A549 (cell line): ENCODE results near the gene C19orf33. TPM values are rescaled to one million over a fixed set of nuclear protein-coding genes. Genes with fewer than 3 reads are reported as not detected.

ENCODE experiments used
- ATAC-seq, 2 experiments: fragments of 200-7000 bp in 1 of 2; fragments of >200 bp in 1 of 2; cut with Nextera tagmentation in 1 of 2; cut with Tn5 transposase in 1 of 2; 3 replicates each; pipeline versions ENCODE4 v1.8.0 to v1.9.1; 2018 to 2020; ENCODE audit warnings: mild to moderate bottlenecking in 1 of 2, moderate library complexity in 1 of 2
- CTCF ChIA-PET: fragments of 300-600 bp; sonication (Branson Sonifier 250); formaldehyde crosslinking; extraction: SDS; loops from one replicate; lab custom pipeline; 2021; ENCODE audit warnings: antibody characterized with exemption, inconsistent platforms; lab: Yijun Ruan, JAX
- POLR2A ChIA-PET: fragments of 350-600 bp; formaldehyde crosslinking; extraction: SDS; loops from one replicate; lab custom pipeline; 2021; ENCODE audit warnings: antibody characterized with exemption, inconsistent platforms; lab: Yijun Ruan, JAX
- DNase-seq, 2 experiments: peaks; one replicate each; pipeline versions ENCODE4 v3.0.0 to v3.0.0-alpha.2; 2011 to 2016; ENCODE audit warnings: low read depth in 1 of 2, low spot score in 1 of 2
- FAIRE-seq: peaks from 2 replicates; lab custom pipeline; 2011; peaks lifted over from hg19 to GRCh38; lab: Jason Lieb, UNC
- H3K27ac ChIP-seq, 2 experiments: fragments of >200 bp; sonication (Bioruptor Twin); formaldehyde crosslinking; 3 replicates each; pipeline ENCODE4 v1.5.1; 2016 to 2017
- H3K4me1 ChIP-seq: fragments of >200 bp; sonication (Bioruptor Twin); formaldehyde crosslinking; 3 replicates; pipeline ENCODE4 v1.6.1; 2016
- H3K4me2 ChIP-seq: fragments of >200 bp; sonication (Bioruptor Twin); formaldehyde crosslinking; 3 replicates; pipeline ENCODE4 v1.6.1; 2016
- H3K4me3 ChIP-seq: fragments of >200 bp; sonication (Bioruptor Twin); formaldehyde crosslinking; 3 replicates; pipeline ENCODE4 v1.5.1; 2016
- H3K9me3 ChIP-seq: fragments of >200 bp; sonication (Bioruptor Twin); formaldehyde crosslinking; 3 replicates; pipeline ENCODE4 v1.6.1; 2016
- BCL3 ChIP-seq: fragments of >200 bp; sonication (Bioruptor Twin); formaldehyde crosslinking; IDR thresholded peaks from 3 replicates; pipeline ENCODE4 v1.6.1; 2016
- CEBPB ChIP-seq, 2 experiments: fragments of >200 bp in 1 of 2; sonication (Bioruptor Twin) in 1 of 2; formaldehyde crosslinking in 1 of 2; IDR thresholded peaks; 2 replicates each; pipeline ENCODE4 v1.6.1; 2012 to 2016
- CHD2 ChIP-seq: fragments of 150-350 bp; IDR thresholded peaks from 2 replicates; pipeline ENCODE4 v1.6.1; 2014; ENCODE audit warnings: low read length; ENCODE audit not compliant: partially characterized antibody
- EHF ChIP-seq: fragments of 250-450 bp; sonication (Bioruptor Pico); IDR thresholded peaks from 2 replicates; pipeline ENCODE4 v1.5.0; 2020; ENCODE audit warnings: mild to moderate bottlenecking
- EHMT2 ChIP-seq: fragments of 200-600 bp; sonication (generic); IDR thresholded peaks from 2 replicates; pipeline ENCODE4 v1.6.1; 2016; ENCODE audit warnings: antibody characterized with exemption, low read depth, mild to moderate bottlenecking, moderate library complexity
- ELK1 ChIP-seq: fragments of 150-350 bp; IDR thresholded peaks from 2 replicates; pipeline ENCODE4 v1.6.1; 2014; ENCODE audit warnings: low read depth, mild to moderate bottlenecking, low read length
- EP300 ChIP-seq, 2 experiments: fragments of >200 bp; sonication (Bioruptor Twin); formaldehyde crosslinking; IDR thresholded peaks; 2 replicates in 1 of 2; 3 replicates in 1 of 2; pipeline ENCODE4 v1.6.1; 2016 to 2017
- ESRRA ChIP-seq: fragments of 150-350 bp; IDR thresholded peaks from 2 replicates; pipeline ENCODE4 v1.6.1; 2014; ENCODE audit warnings: mild to moderate bottlenecking, low read length, borderline replicate concordance
- FOSL2 ChIP-seq, 2 experiments: fragments of 450-650 bp in 1 of 2; fragments of >200 bp in 1 of 2; sonication (Bioruptor Twin) in 1 of 2; formaldehyde crosslinking; IDR thresholded peaks; 2 replicates each; pipeline versions ENCODE4 v1.5.0 to v1.6.1; 2016 to 2020; ENCODE audit warnings: mild to moderate bottlenecking in 1 of 2, moderate library complexity in 1 of 2
- FOXS1 ChIP-seq: fragments of 250-450 bp; sonication (Bioruptor Pico); IDR thresholded peaks from 2 replicates; pipeline ENCODE4 v1.5.0; 2020; ENCODE audit warnings: mild to moderate bottlenecking, moderate library complexity
- GATA3 ChIP-seq: IDR thresholded peaks from 2 replicates; pipeline ENCODE4 v1.6.1; 2012; ENCODE audit warnings: borderline replicate concordance
- HMGXB4 ChIP-seq: fragments of 250-450 bp; sonication (Bioruptor Pico); IDR thresholded peaks from 2 replicates; pipeline ENCODE4 v1.5.0; 2021; ENCODE audit warnings: mild to moderate bottlenecking, moderate library complexity, borderline replicate concordance
- HOXA7 ChIP-seq: fragments of 250-450 bp; sonication (Bioruptor Pico); IDR thresholded peaks from 2 replicates; pipeline ENCODE4 v1.5.0; 2020; ENCODE audit warnings: mild to moderate bottlenecking, moderate library complexity
- HOXB13 ChIP-seq: fragments of 250-450 bp; sonication (Bioruptor Pico); IDR thresholded peaks from 2 replicates; pipeline ENCODE4 v1.5.0; 2020; ENCODE audit warnings: low read depth, mild to moderate bottlenecking, moderate library complexity
- HOXB5 ChIP-seq: fragments of 250-450 bp; sonication (Bioruptor Pico); IDR thresholded peaks from 2 replicates; pipeline ENCODE4 v1.5.0; 2020; ENCODE audit warnings: mild to moderate bottlenecking, moderate library complexity
- JUN ChIP-seq, 2 experiments: fragments of >200 bp; sonication (Bioruptor Twin); formaldehyde crosslinking; IDR thresholded peaks; 2 replicates in 1 of 2; 3 replicates in 1 of 2; pipeline ENCODE4 v1.6.1; 2016 to 2017
- JUNB ChIP-seq: fragments of >200 bp; sonication (Bioruptor Twin); formaldehyde crosslinking; IDR thresholded peaks from 2 replicates; pipeline ENCODE4 v1.6.1; 2016
- KDM5A ChIP-seq: fragments of 200-600 bp; sonication (generic); IDR thresholded peaks from 2 replicates; pipeline ENCODE4 v1.6.1; 2016; ENCODE audit warnings: antibody characterized with exemption, mild to moderate bottlenecking
- MAFK ChIP-seq: fragments of 450-650 bp; IDR thresholded peaks from 2 replicates; pipeline ENCODE4 v1.6.1; 2014; ENCODE audit not compliant: partially characterized antibody
- MAX ChIP-seq: IDR thresholded peaks from 2 replicates; pipeline ENCODE4 v1.6.1; 2012
- MYC ChIP-seq: IDR thresholded peaks from 2 replicates; pipeline ENCODE4 v1.6.1; 2012; ENCODE audit warnings: mild to moderate bottlenecking, inconsistent platforms, low read length, improper control_type of control experiment, borderline replicate concordance
- NPAS2 ChIP-seq: fragments of 250-450 bp; sonication (Bioruptor Pico); IDR thresholded peaks from 2 replicates; pipeline ENCODE4 v1.8.0; 2022; ENCODE audit warnings: mild to moderate bottlenecking, moderate library complexity, borderline replicate concordance
- NR3C1 ChIP-seq: fragments of >200 bp; sonication (Bioruptor Twin); formaldehyde crosslinking; IDR thresholded peaks from 3 replicates; pipeline ENCODE4 v1.6.1; 2017
- PBX3 ChIP-seq: IDR thresholded peaks from 2 replicates; pipeline ENCODE4 v1.6.1; 2012
- PHF8 ChIP-seq: fragments of 200-600 bp; sonication (generic); IDR thresholded peaks from 2 replicates; pipeline ENCODE4 v1.6.1; 2016; ENCODE audit warnings: low read depth, mild to moderate bottlenecking, antibody characterized with exemption, moderate library complexity, borderline replicate concordance
- RAD21 ChIP-seq, 2 experiments: fragments of >200 bp in 1 of 2; sonication (Bioruptor Twin) in 1 of 2; formaldehyde crosslinking in 1 of 2; IDR thresholded peaks in 1 of 2; conservative IDR thresholded peaks in 1 of 2; 2 replicates in 1 of 2; 3 replicates in 1 of 2; pipeline ENCODE4 v1.6.1; 2012 to 2018; ENCODE audit warnings: inconsistent platforms in 1 of 2
- RARB ChIP-seq: fragments of 250-450 bp; sonication (Bioruptor Pico); IDR thresholded peaks from 2 replicates; pipeline ENCODE4 v1.8.0; 2021; ENCODE audit warnings: mild to moderate bottlenecking, moderate library complexity
- SMC3 ChIP-seq: fragments of >200 bp; sonication (Bioruptor Twin); formaldehyde crosslinking; IDR thresholded peaks from 3 replicates; pipeline ENCODE4 v1.6.1; 2018; ENCODE audit warnings: inconsistent platforms
- SREBF2 ChIP-seq: fragments of 450-650 bp; IDR thresholded peaks from 2 replicates; pipeline ENCODE4 v1.6.1; 2014; ENCODE audit warnings: mild to moderate bottlenecking, moderate library complexity
- TFCP2L1 ChIP-seq: fragments of 250-450 bp; sonication (Bioruptor Pico); IDR thresholded peaks from 2 replicates; pipeline ENCODE4 v1.5.0; 2021; ENCODE audit warnings: mild to moderate bottlenecking
- TP53 ChIP-seq: fragments of 250-450 bp; sonication (Bioruptor Pico); IDR thresholded peaks from 2 replicates; pipeline ENCODE4 v1.5.0; 2021; ENCODE audit warnings: mild to moderate bottlenecking, moderate library complexity
- ZNF302 ChIP-seq: fragments of 250-450 bp; sonication (Bioruptor Pico); IDR thresholded peaks from 2 replicates; pipeline ENCODE4 v1.9.0; 2021; ENCODE audit warnings: inconsistent platforms, mild to moderate bottlenecking, moderate library complexity
- WGBS: methylation state at CpG from one replicate; pipeline ENCODE4 v1.1.6; 2017; ENCODE audit errors: missing lambda C conversion rate; 5-methylcytosine and 5-hydroxymethylcytosine counted together
- polyA plus RNA-seq, 4 experiments: library from polyadenylated mRNA; depleted of rRNA in 3 of 4; stranded (reverse); fragments of >200 nt; fragmentation: RNase III in 1 of 4; extraction: RNeasy Plus Mini Kit Qiagen cat#74134 plus additional on column Dnase treatment in 1 of 4; gene quantifications; 2 replicates in 3 of 4; 3 replicates in 1 of 4; pipeline ENCODE4 v1.2.3, GENCODE V29; 2011 to 2017

C19orf33 gene
- polyA plus RNA-seq, 2 of the 4 experiments (the other 2 are of a cell fraction): 302 to 489 TPM

- WGBS: 0% methylated on average over 5 of the region's 5 CpGs
- FAIRE-seq: peak; percentile 100
- Histone ChIP-seq H3K9me3 (no peaks in the 10 kb centered on the region), H3K4me3 (peak overlapping the region; percentile 1; the same call in 1 of the 3 replicates), H3K4me2 (peak overlapping the region; percentile 76), H3K4me1 (peaks cover 94% of the 10 kb centered on the region), H3K27ac (peak overlapping the region; percentile 89 to 91)
- peak; percentile 69 to 82 for ATAC-seq
- no peak for TF ChIP-seq TP53
- TF ChIP-seq SREBF2: no peak
- TF ChIP-seq EP300 (IDR thresholded peaks at IDR 0.05): peak; percentile 35 to 81; a peak in 3 of 5 replicates
- no peak for TF ChIP-seq KDM5A
- no peak for TF ChIP-seq ELK1
- no peak for TF ChIP-seq HOXB5 (CRISPR knock-in tag)
- no peak for TF ChIP-seq EHF (CRISPR knock-in tag)
- TF ChIP-seq TFCP2L1: no peak
- no peak for TF ChIP-seq HMGXB4 (CRISPR knock-in tag)
- 0 out of 2 replicates have a peak, but pooled peaks have one; percentile 26 for TF ChIP-seq ZNF302
- TF ChIP-seq BCL3: peak; percentile 70; the same call in 1 of the 3 replicates
- no peak for TF ChIP-seq HOXA7
- TF ChIP-seq JUN (IDR thresholded peaks at IDR 0.05): peak; percentile 54 to 89; a peak in 3 of 5 replicates
- TF ChIP-seq SMC3: no peak; the same call in 2 of the 3 replicates
- TF ChIP-seq NPAS2 (CRISPR knock-in tag): no peak
- TF ChIP-seq MAFK: peak; percentile 18
- TF ChIP-seq MYC: 0 out of 2 replicates have a peak, but pooled peaks have one; percentile 57
- no peak for TF ChIP-seq RARB (CRISPR knock-in tag)
- no peak for TF ChIP-seq EHMT2
- peak; percentile 94 for TF ChIP-seq GATA3
- no peak for TF ChIP-seq NR3C1
- no peak for TF ChIP-seq PHF8
- peak; percentile 94 for TF ChIP-seq MAX
- TF ChIP-seq FOXS1 (CRISPR knock-in tag): peak; percentile 55; the same call in 1 of the 2 replicates
- TF ChIP-seq CEBPB (IDR thresholded peaks at IDR 0.05): peak; percentile 25 to 66; a peak in 2 of 4 replicates
- TF ChIP-seq HOXB13 (CRISPR knock-in tag): peak; percentile 28; the same call in 1 of the 2 replicates
- TF ChIP-seq FOSL2 (IDR thresholded peaks at IDR 0.05): peak; percentile 79
- peak; percentile 94 for TF ChIP-seq FOSL2 (CRISPR knock-in tag; IDR thresholded peaks at IDR 0.05)
- TF ChIP-seq ESRRA: no peak
- peak; percentile 86 for TF ChIP-seq PBX3
- TF ChIP-seq CHD2: no peak
- TF ChIP-seq JUNB: peak; percentile 85
- peak; percentile 32 to 45; a peak in 2 of 5 replicates for TF ChIP-seq RAD21 (conservative IDR thresholded peaks at IDR 0.05 in 1 of 2, IDR thresholded peaks at IDR 0.05 in 1 of 2)
- peak; percentile 97 to 99 for DNase-seq
- ChIA-PET CTCF (interaction anchor here (0.6 to 18.2 kb wide), 18 partner anchors 13 to 371 kb away, joined by 3 to 259 read pairs (median 5); partner anchors contain the start of genes CATSPERG, KCNK6, PPP1R14A and PSMD8), POLR2A (interaction anchor here (0.6 to 8.8 kb wide), 3 partner anchors 27 to 287 kb away, joined by 6 to 127 read pairs (median 9); partner anchors contain the start of gene C19orf33)
Measured at GRCh38 chr19:38270587-38271167, 33.4 kb upstream of the C19orf33 start.
